A673 (cell line): ENCODE data around the gene SEC14L3. TPM values are rescaled to one million over a fixed set of nuclear protein-coding genes. Genes with fewer than 3 reads are reported as not detected.

Source experiments
- BruUV-seq: library from RNA; stranded (reverse); fragments of 400-500 nt; replicated peaks from 2 replicates; lab custom pipeline; 2021; lab: Mats Ljungman, UMichigan
- CTCF ChIA-PET: fragments of 300-600 bp; sonication (Branson Sonifier 250); formaldehyde crosslinking; loops from one replicate; lab custom pipeline; 2022; ENCODE audit warnings: antibody characterized with exemption; lab: Charles Lee
- POLR2A ChIA-PET: fragments of 300-600 bp; sonication (Branson Sonifier 250); formaldehyde crosslinking; loops from one replicate; lab custom pipeline; 2022; ENCODE audit warnings: antibody characterized with exemption; ENCODE audit not compliant: low non-redundant PET; lab: Charles Lee
- DNase-seq: peaks from one replicate; pipeline ENCODE4 v3.0.0-alpha.2; 2015; ENCODE audit warnings: low spot score
- H3K27ac ChIP-seq: fragments of 200-600 bp; sonication (generic); 2 replicates; pipeline ENCODE4 v1.5.1; 2016; ENCODE audit warnings: mixed run types, low read depth, mild to moderate bottlenecking, mixed read lengths, antibody characterized with exemption, low read length; ENCODE audit not compliant: poor library complexity, severe bottlenecking
- H3K27me3 ChIP-seq: fragments of 200-600 bp; sonication (generic); replicated peaks from 2 replicates; pipeline ENCODE4 v1.6.1; 2017; ENCODE audit warnings: mixed run types, low read depth, mild to moderate bottlenecking, mixed read lengths, antibody characterized with exemption, low read length; ENCODE audit not compliant: insufficient read depth, poor library complexity
- H3K36me3 ChIP-seq: fragments of 200-600 bp; sonication (generic); 2 replicates; pipeline ENCODE4 v1.6.1; 2016; ENCODE audit warnings: mixed run types, mild to moderate bottlenecking, mixed read lengths, antibody characterized with exemption, low read length; ENCODE audit not compliant: insufficient read depth, poor library complexity, severe bottlenecking
- H3K4me1 ChIP-seq: fragments of 200-600 bp; sonication (generic); 2 replicates; pipeline ENCODE4 v1.6.1; 2017; ENCODE audit warnings: mixed run types, mild to moderate bottlenecking, mixed read lengths, antibody characterized with exemption, low read length; ENCODE audit not compliant: insufficient read depth, poor library complexity, severe bottlenecking
- H3K4me3 ChIP-seq: fragments of 200-600 bp; sonication (generic); 2 replicates; pipeline ENCODE4 v1.5.1; 2016; ENCODE audit warnings: low read depth, mixed run types, mild to moderate bottlenecking, mixed read lengths, low read length; ENCODE audit not compliant: poor library complexity, severe bottlenecking
- H3K9me3 ChIP-seq: fragments of 200-600 bp; sonication (generic); 2 replicates; pipeline ENCODE4 v1.6.1; 2016; ENCODE audit warnings: mixed run types, low read depth, mild to moderate bottlenecking, mixed read lengths, antibody characterized with exemption, low read length; ENCODE audit not compliant: poor library complexity, severe bottlenecking
- EZH2 ChIP-seq: fragments of 200-600 bp; sonication (generic); IDR thresholded peaks from 2 replicates; pipeline ENCODE4 v1.6.1; 2017; ENCODE audit warnings: borderline replicate concordance, low read depth, mild to moderate bottlenecking, mixed read lengths, antibody characterized with exemption, low read length; ENCODE audit not compliant: poor library complexity, severe bottlenecking
- intact Hi-C: fragments of 100-400 bp; cut with micrococcal nuclease; formaldehyde crosslinking; loops from one replicate; pipeline ENCODE4 v1.10.0; 2022; ENCODE audit not compliant: unreplicated experiment
- total RNA-seq: library from RNA; stranded (reverse); gene quantifications from 2 replicates; pipeline ENCODE4 v1.2.3, GENCODE V29; 2021
- TF ChIP-seq, protein P1 (sequence below): fragments of 300-800, 200-600 bp; sonication (generic); conservative IDR thresholded peaks from 2 replicates; pipeline ENCODE4 v1.5.1; 2017; ENCODE audit warnings: low read depth, mild to moderate bottlenecking, antibody characterized with exemption, low read length, moderate library complexity, mixed read lengths

SEC14L3 gene
- total RNA-seq, 1 experiment from 2014 or later = not detected

DNA sequence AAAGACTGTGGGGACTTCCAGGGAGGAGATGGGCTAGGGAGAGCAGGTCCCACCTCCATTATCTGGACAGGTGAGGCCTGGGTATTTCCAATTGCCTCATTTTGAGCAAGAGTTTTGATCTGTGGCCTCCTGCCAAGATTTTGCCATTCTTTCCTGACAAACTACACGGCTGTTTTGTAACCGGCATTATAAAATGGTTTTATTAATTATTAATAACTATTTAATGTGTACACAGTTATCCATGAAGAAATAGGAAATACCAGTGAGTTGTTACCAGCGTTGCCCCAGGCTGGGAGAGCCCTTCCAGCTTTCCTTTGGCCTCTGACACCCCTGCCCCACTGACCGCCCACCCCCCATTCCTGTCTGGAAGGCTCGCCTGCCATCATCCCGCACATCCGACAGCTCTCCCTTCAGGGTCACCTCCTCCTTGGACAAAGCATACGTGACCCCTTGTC is 14.9 kb upstream of the SEC14L3 start:
- intact Hi-C loops = no loop called here
- DNase-seq = no peak
- Histone ChIP-seq H3K27ac (no peak overlapping the region), H3K36me3 (no peaks in the 10 kb centered on the region), H3K9me3 (no peaks in the 10 kb centered on the region), H3K4me1 (no peaks in the 10 kb centered on the region), H3K4me3 (no peak overlapping the region), H3K27me3 (no peaks in the 10 kb centered on the region)
- ChIA-PET CTCF (no interaction called here), POLR2A (no interaction called here)
- TF ChIP-seq, protein P1, sequence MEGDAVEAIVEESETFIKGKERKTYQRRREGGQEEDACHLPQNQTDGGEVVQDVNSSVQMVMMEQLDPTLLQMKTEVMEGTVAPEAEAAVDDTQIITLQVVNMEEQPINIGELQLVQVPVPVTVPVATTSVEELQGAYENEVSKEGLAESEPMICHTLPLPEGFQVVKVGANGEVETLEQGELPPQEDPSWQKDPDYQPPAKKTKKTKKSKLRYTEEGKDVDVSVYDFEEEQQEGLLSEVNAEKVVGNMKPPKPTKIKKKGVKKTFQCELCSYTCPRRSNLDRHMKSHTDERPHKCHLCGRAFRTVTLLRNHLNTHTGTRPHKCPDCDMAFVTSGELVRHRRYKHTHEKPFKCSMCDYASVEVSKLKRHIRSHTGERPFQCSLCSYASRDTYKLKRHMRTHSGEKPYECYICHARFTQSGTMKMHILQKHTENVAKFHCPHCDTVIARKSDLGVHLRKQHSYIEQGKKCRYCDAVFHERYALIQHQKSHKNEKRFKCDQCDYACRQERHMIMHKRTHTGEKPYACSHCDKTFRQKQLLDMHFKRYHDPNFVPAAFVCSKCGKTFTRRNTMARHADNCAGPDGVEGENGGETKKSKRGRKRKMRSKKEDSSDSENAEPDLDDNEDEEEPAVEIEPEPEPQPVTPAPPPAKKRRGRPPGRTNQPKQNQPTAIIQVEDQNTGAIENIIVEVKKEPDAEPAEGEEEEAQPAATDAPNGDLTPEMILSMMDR = no peak
- TF ChIP-seq EZH2 = no peak
- no TSS peak for BruUV-seq

GRCh38 chr22:30486118-30486517 is 14.3 kb upstream of the SEC14L3 start:
- no peak for TF ChIP-seq EZH2
- TF ChIP-seq, protein P1 = no peak
- Histone ChIP-seq H3K4me3 (no peak overlapping the region), H3K4me1 (no peaks in the 10 kb centered on the region), H3K27ac (no peak overlapping the region), H3K27me3 (no peaks in the 10 kb centered on the region), H3K36me3 (no peaks in the 10 kb centered on the region), H3K9me3 (no peaks in the 10 kb centered on the region)
- BruUV-seq = no TSS peak
- intact Hi-C loops = no loop called here
- no peak for DNase-seq
- ChIA-PET POLR2A (no interaction called here), CTCF (no interaction called here)

DNA sequence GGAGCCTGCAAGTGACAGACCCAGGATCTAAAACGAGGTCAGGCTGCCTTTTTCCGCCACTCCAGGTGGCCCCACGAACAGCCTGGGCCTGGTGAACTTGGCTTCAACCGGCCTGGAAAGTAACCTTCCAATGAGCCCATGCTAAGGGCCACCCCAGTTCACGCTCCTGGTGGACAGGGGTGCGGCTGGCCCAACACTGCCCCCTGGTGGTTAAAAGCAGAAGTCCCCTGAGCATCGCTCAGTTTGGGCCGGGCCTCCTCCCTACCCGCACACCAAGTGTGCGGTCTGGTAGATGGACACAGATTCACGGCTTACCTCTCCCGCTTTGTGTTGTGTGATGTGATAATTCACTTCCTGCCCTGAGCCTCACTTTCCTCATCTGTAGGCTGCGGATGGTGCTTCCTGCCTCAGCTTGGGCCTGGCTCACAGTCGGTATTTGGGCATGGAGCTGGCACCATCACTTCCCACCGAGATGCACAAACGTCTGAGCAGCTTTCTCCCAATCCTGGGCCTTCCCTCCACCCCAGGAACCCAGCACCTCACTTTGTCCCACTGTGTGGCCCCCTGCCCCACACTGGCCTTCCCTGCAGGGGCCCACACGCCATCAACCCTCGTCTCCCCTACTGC is 13.7 kb upstream of the SEC14L3 start:
- ChIA-PET CTCF (no interaction called here), POLR2A (no interaction called here)
- intact Hi-C loops = loop anchor here (2.0 kb wide), 1 partner anchor 41 kb away; no protein-coding TSS in a partner anchor
- no peak for TF ChIP-seq EZH2
- TF ChIP-seq, protein P1 = peak; percentile 97
- no peak overlapping the region for H3K4me3 ChIP-seq
- no peaks in the 10 kb centered on the region for H3K4me1 ChIP-seq
- H3K27ac ChIP-seq = no peak overlapping the region
- DNase-seq = peak; percentile 61
- no peaks in the 10 kb centered on the region for H3K36me3 ChIP-seq
- no peaks in the 10 kb centered on the region for H3K27me3 ChIP-seq
- no TSS peak for BruUV-seq
- H3K9me3 ChIP-seq = no peaks in the 10 kb centered on the region
